GM12878 (cell line): Measurements from ENCODE around the gene RPL36. TPM values are rescaled to one million over a fixed set of nuclear protein-coding genes. Genes with fewer than 3 reads are reported as not detected.

Experiments used
- BHLHE40 ChIP-seq, 2 experiments: fragments of 450-650 bp in 1 of 2; IDR thresholded peaks; 2 replicates each; pipeline ENCODE4 v1.6.1; 2011 to 2017; ENCODE audit warnings: low read depth in 2 of 2, borderline replicate concordance in 1 of 2, improper control_type of control experiment in 1 of 2, low read length in 1 of 2, mild to moderate bottlenecking in 1 of 2
- BMI1 ChIP-seq: fragments of 450-650 bp; IDR thresholded peaks from 2 replicates; pipeline ENCODE4 v1.6.1; 2016; ENCODE audit warnings: mild to moderate bottlenecking, moderate library complexity, borderline replicate concordance
- BRCA1 ChIP-seq: IDR thresholded peaks from 2 replicates; pipeline ENCODE4 v1.6.1; 2011; ENCODE audit warnings: low read depth, low read length, improper control_type of control experiment
- CBX5 ChIP-seq: sonication (generic); IDR thresholded peaks from 2 replicates; pipeline ENCODE4 v1.6.1; 2016; ENCODE audit warnings: low read depth, moderate library complexity, mild to moderate bottlenecking, inconsistent platforms
- CHD2 ChIP-seq: IDR thresholded peaks from 2 replicates; pipeline ENCODE4 v1.6.1; 2011; ENCODE audit warnings: low read depth, low read length, improper control_type of control experiment, borderline replicate concordance
- CHD4 ChIP-seq: fragments of 200-600 bp; sonication (generic); IDR thresholded peaks from 2 replicates; pipeline ENCODE4 v1.6.1; 2016; ENCODE audit warnings: mild to moderate bottlenecking
- DPF2 ChIP-seq: fragments of 450-650 bp; IDR thresholded peaks from 2 replicates; pipeline ENCODE4 v1.6.1; 2017; ENCODE audit warnings: mild to moderate bottlenecking
- FOXM1 ChIP-seq: IDR thresholded peaks from 2 replicates; pipeline ENCODE4 v1.6.1; 2012; ENCODE audit warnings: low read depth, mild to moderate bottlenecking, inconsistent platforms, low read length, moderate library complexity
- HDAC2 ChIP-seq: fragments of 200-600 bp; sonication (generic); IDR thresholded peaks from 2 replicates; pipeline ENCODE4 v1.6.1; 2017
- KDM1A ChIP-seq: fragments of 200-600 bp; sonication (generic); IDR thresholded peaks from 2 replicates; pipeline ENCODE4 v1.6.1; 2016; ENCODE audit warnings: borderline replicate concordance
- LARP7 ChIP-seq: fragments of 450-650 bp; IDR thresholded peaks from 2 replicates; pipeline ENCODE4 v1.6.1; 2017; ENCODE audit warnings: mild to moderate bottlenecking
- MTA2 ChIP-seq: fragments of 450-650 bp; IDR thresholded peaks from 2 replicates; pipeline ENCODE4 v1.6.1; 2016; ENCODE audit warnings: low read depth, mild to moderate bottlenecking, moderate library complexity
- MXI1 ChIP-seq: fragments of 150-350 bp; IDR thresholded peaks from 2 replicates; pipeline ENCODE4 v1.6.1; 2011; ENCODE audit warnings: low read depth, mild to moderate bottlenecking, inconsistent platforms, low read length, improper control_type of control experiment
- MYC ChIP-seq: IDR thresholded peaks from 2 replicates; pipeline ENCODE4 v1.6.1; 2011; ENCODE audit warnings: mild to moderate bottlenecking, low read length, moderate library complexity, inconsistent platforms; ENCODE audit not compliant: insufficient read depth, insufficient replicate concordance, insufficient read length, severe bottlenecking
- NBN ChIP-seq: fragments of 450-650 bp; IDR thresholded peaks from 2 replicates; pipeline ENCODE4 v1.6.1; 2016
- NR2F1 ChIP-seq: fragments of 450-650 bp; conservative IDR thresholded peaks from 2 replicates; pipeline ENCODE4 v1.6.1; 2017; ENCODE audit warnings: mild to moderate bottlenecking
- PAX5 ChIP-seq: IDR thresholded peaks from 2 replicates; pipeline ENCODE4 v1.6.1; 2011; ENCODE audit warnings: low read depth, low read length, borderline replicate concordance
- POLR2A ChIP-seq: IDR thresholded peaks from 2 replicates; pipeline ENCODE4 v1.6.1; 2011; ENCODE audit warnings: low read depth, mild to moderate bottlenecking, low read length
- RBBP5 ChIP-seq: fragments of 200-600 bp; sonication (generic); conservative IDR thresholded peaks from 2 replicates; pipeline ENCODE4 v1.6.1; 2016
- RFX5 ChIP-seq: IDR thresholded peaks from 2 replicates; pipeline ENCODE4 v1.6.1; 2011; ENCODE audit warnings: low read depth, low read length, improper control_type of control experiment
- RUNX3 ChIP-seq: IDR thresholded peaks from 2 replicates; pipeline ENCODE4 v1.6.1; 2012; ENCODE audit warnings: low read length, inconsistent platforms
- SIN3A ChIP-seq: IDR thresholded peaks from 2 replicates; pipeline ENCODE4 v1.6.1; 2012; ENCODE audit warnings: low read depth, low read length, improper control_type of control experiment
- SMAD1 ChIP-seq: fragments of 450-650 bp; IDR thresholded peaks from 2 replicates; pipeline ENCODE4 v1.6.1; 2018; ENCODE audit warnings: mild to moderate bottlenecking, low read depth; ENCODE audit not compliant: partially characterized antibody
- SMARCA5 ChIP-seq: fragments of 450-650 bp; IDR thresholded peaks from 2 replicates; pipeline ENCODE4 v1.6.1; 2017; ENCODE audit warnings: mild to moderate bottlenecking
- SRF ChIP-seq, 2 experiments: IDR thresholded peaks; 2 replicates each; pipeline ENCODE4 v1.6.1; 2011; ENCODE audit warnings: low read depth in 2 of 2, low read length in 2 of 2, mild to moderate bottlenecking in 1 of 2, moderate library complexity in 1 of 2
- WRNIP1 ChIP-seq: IDR thresholded peaks from 2 replicates; pipeline ENCODE4 v1.6.1; 2011; ENCODE audit warnings: low read depth, low read length, improper control_type of control experiment, borderline replicate concordance
- ZNF207 ChIP-seq: fragments of 450-650 bp; IDR thresholded peaks from 2 replicates; pipeline ENCODE4 v1.6.1; 2014; ENCODE audit warnings: antibody characterized with exemption, mild to moderate bottlenecking, borderline replicate concordance
- polyA plus RNA-seq, 11 experiments: library from polyadenylated mRNA; depleted of rRNA in 4 of 11; unstranded in 6 of 11; stranded (reverse) in 5 of 11; fragments of >200 nt; fragmentation: Nextera tagmentation in 4 of 11; fragmentation: Illumina TruSeq in 1 of 11; extraction: Ambion mirVana in 4 of 11; extraction: Trizol in 1 of 11; gene quantifications; 1 replicate in 1 of 11; 2 replicates in 10 of 11; pipeline versions ENCODE4 v1.2.1 to v1.2.3, GENCODE V29; 2011 to 2016; ENCODE audit warnings: inconsistent platforms in 2 of 11, missing spikeins in 2 of 11, low read depth in 1 of 11
- total RNA-seq, 4 experiments: library from RNA; depleted of rRNA in 3 of 4; stranded (reverse); fragments of >200 nt in 3 of 4; fragmentation: Illumina TruSeq in 1 of 4; extraction: Trizol in 1 of 4; gene quantifications; 2 replicates each; pipeline versions ENCODE4 v1.2.1 to v1.2.3, GENCODE V29; 2013 to 2021
- TF ChIP-seq, protein P1 (sequence below): fragments of 450-650 bp; IDR thresholded peaks from 2 replicates; pipeline ENCODE4 v1.6.1; 2017; ENCODE audit warnings: mild to moderate bottlenecking
- TF ChIP-seq, protein P2 (sequence below): fragments of 450-650 bp; conservative IDR thresholded peaks from 2 replicates; pipeline ENCODE4 v1.6.1; 2017; ENCODE audit warnings: mild to moderate bottlenecking, moderate library complexity
- TF ChIP-seq, protein P3 (sequence below): IDR thresholded peaks from 2 replicates; pipeline ENCODE4 v1.6.1; 2011; ENCODE audit warnings: low read depth, mild to moderate bottlenecking, low read length, moderate library complexity, borderline replicate concordance; ENCODE audit errors: extremely low read depth

The RPL36 gene
- total and polyA plus RNA-seq, 10 of the 15 experiments (the other 5 are each of a cell fraction or from before 2014, with no cell fraction given): 374 to 4,942 (median 2,053) TPM

DNA sequence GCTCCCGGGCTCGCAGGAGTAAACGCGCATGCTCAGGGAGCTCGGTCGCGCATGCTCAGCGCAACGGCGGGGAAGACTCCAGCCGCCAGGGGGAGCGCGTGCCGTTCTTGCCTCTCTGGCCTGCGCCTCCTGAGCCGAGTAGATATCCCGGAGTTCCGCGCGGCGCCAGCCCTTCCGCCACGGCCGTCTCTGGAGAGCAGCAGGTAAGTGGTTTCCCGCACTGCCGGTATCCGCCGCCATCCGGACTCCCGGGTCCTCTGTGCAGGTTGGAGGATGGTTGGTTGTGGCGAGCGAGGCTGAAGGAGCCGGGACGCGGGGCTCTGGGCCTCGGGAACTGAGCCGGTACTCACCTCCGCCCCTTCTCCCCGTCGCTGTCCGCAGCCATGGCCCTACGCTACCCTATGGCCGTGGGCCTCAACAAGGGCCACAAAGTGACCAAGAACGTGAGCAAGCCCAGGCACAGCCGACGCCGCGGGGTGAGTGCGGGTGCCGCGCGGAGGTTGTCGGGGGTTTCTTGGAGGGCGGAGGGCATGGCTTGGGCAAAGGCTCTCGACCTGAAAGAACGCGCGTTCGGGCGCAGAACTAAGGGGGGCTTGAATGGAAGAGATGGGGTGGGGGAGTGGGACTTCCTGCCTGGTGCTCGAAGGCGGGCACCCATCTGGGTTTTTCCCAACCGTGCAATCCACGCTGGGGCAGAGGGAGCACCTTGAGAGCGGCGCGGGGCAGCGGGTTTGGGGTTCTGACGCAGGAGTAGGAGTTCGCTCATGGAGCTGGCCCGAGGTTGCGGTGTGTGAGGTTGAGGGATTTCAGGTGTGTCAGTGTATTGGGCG is at the start of gene RPL36 (continued):
- TF ChIP-seq FOXM1 (no peak), POLR2A (peak; percentile 100), MYC (peak; percentile 95), DPF2 (peak; percentile 83), KDM1A (no peak), PAX5 (peak; percentile 57; the same call in 1 of the 2 replicates), BRCA1 (no peak), RUNX3 (peak; percentile 41), BHLHE40 (IDR thresholded peaks at IDR 0.05; ENCODE audit: borderline replicate concordance in 1 of 2, low read depth in 2 of 2, low read length in 1 of 2) (peak in 1 of 2 experiments; percentile 66; a peak in 2 of 4 replicates), MXI1 (peak; percentile 94), LARP7 (peak; percentile 98), RBBP5 (peak; percentile 96; the same call in 1 of the 2 replicates), BMI1 (no peak), CHD4 (no peak), CBX5 (no peak), RFX5 (0 out of 2 replicates have a peak, but pooled peaks have one; percentile 40), CHD2 (peak; percentile 39; the same call in 1 of the 2 replicates), NR2F1 (peak; percentile 72; the same call in 1 of the 2 replicates), MTA2 (no peak), SRF (IDR thresholded peaks at IDR 0.05; ENCODE audit: low read depth in 2 of 2, low read length in 2 of 2) (no peak), SMARCA5 (peak; percentile 95), SMAD1 (peak; percentile 61), NBN (peak; percentile 92), HDAC2 (no peak), WRNIP1 (no peak), SIN3A (peak; percentile 63; the same call in 1 of the 2 replicates), ZNF207 (peak; percentile 98)
- TF ChIP-seq, protein P1, sequence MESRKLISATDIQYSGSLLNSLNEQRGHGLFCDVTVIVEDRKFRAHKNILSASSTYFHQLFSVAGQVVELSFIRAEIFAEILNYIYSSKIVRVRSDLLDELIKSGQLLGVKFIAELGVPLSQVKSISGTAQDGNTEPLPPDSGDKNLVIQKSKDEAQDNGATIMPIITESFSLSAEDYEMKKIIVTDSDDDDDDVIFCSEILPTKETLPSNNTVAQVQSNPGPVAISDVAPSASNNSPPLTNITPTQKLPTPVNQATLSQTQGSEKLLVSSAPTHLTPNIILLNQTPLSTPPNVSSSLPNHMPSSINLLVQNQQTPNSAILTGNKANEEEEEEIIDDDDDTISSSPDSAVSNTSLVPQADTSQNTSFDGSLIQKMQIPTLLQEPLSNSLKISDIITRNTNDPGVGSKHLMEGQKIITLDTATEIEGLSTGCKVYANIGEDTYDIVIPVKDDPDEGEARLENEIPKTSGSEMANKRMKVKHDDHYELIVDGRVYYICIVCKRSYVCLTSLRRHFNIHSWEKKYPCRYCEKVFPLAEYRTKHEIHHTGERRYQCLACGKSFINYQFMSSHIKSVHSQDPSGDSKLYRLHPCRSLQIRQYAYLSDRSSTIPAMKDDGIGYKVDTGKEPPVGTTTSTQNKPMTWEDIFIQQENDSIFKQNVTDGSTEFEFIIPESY: no peak
- TF ChIP-seq, protein P2, sequence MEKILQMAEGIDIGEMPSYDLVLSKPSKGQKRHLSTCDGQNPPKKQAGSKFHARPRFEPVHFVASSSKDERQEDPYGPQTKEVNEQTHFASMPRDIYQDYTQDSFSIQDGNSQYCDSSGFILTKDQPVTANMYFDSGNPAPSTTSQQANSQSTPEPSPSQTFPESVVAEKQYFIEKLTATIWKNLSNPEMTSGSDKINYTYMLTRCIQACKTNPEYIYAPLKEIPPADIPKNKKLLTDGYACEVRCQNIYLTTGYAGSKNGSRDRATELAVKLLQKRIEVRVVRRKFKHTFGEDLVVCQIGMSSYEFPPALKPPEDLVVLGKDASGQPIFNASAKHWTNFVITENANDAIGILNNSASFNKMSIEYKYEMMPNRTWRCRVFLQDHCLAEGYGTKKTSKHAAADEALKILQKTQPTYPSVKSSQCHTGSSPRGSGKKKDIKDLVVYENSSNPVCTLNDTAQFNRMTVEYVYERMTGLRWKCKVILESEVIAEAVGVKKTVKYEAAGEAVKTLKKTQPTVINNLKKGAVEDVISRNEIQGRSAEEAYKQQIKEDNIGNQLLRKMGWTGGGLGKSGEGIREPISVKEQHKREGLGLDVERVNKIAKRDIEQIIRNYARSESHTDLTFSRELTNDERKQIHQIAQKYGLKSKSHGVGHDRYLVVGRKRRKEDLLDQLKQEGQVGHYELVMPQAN: peak; percentile 93
- TF ChIP-seq, protein P3, sequence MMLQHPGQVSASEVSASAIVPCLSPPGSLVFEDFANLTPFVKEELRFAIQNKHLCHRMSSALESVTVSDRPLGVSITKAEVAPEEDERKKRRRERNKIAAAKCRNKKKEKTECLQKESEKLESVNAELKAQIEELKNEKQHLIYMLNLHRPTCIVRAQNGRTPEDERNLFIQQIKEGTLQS: 0 out of 2 replicates have a peak, but pooled peaks have one; percentile 36
